ENCODE measurements around the gene PFN4.
A peak's percentile ranks its signal among the peaks of the same experiment; 100 is the strongest.

PFN4 gene

DNA sequence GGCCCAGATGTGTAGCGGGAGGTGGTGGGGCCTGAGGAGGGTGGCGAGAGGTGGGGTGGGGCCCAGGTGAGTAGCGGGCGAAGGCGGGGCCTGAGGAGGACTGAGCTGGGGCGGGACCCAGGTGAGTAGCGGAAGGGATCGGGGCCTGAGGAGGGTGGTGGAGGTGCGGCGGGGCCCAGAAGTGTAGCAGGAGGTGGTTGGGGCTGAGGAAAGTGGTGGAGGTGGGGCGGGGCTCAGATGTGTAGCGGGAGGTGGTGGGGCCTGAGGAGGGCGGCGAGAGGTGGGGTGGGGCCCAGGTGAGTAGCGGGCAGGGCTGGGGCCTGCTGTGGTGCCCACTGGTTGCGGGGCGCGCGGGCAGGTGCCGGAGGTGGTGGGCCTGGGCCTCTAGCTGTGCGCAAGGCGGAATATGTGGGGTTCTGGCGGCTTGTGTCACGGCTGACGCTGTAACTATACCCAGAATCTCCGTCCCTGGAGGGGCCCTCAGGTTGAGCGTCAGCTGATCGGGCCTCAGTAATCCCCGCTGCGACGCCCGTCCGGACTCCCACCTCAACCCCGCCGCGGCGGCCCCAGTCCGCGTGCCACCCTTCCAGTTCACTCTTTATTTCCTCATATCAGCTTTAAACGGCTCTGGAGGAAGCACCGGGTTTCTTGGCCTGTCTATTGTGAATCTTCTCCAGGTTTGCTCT, 46.1 kb downstream of the PFN4 start:
- DNase-seq, result no peak

DNA sequence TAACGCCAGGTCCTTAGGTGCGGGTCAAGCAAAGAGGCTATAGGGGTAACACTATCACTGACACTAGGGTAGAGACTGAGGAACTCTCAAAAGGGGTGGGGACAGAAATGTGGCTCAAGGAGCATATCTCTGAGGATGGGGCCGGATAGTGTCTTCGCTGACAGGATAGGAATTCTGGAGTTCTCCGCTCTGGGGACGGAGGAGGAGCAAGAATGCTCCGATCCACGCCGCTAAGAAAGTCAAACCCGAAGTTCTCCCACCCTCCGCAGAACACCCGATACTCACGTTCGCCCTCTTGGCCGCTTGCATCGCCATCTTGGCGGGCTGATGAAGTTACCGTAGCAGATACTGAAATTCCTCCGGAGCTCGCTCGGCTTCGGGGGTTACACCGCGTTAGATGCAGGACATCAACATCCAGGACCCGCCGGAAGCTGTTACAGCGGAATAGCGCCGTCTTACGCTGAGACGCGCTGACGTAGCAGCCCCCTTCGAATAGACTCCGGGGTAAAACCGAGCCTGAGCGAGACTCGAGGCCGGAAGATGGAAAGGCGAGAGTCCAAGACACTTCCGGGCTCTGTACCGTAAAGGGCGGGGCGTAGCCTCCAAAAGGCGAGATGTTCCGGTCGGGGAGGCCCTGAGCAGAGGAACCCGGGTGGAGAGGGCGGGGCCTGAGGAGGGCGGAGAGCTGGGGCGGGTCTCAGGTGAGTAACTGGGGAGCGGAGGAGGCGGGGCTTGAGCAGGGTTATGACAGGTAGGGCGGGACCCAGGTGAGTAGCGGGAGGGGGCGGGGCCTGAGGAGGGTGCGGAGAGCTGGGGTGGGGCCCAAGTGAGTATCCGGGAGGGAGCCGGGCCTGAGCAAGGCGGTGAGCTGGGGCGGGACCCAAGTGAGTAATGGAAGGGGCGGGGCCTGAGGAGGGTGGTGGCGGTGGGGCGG, 47.0 kb downstream of the PFN4 start, which contains the start of gene SF3B6:
TSS of gene SF3B6 (minus strand) at position 412 of the 934 bp plus-strand sequence. CDS start at position 315, 97 bp downstream.
- DNase-seq, result peak; percentile 99

- DNase-seq, result no peak
Measured at GRCh38 chr2:24075259-24075658, 47.9 kb downstream of the PFN4 start.

- DNase-seq, result no peak
Measured at GRCh38 chr2:24073816-24074215, 49.3 kb downstream of the PFN4 start.

- no peak for DNase-seq
Measured at GRCh38 chr2:24072259-24072658, 50.9 kb downstream of the PFN4 start.

DNA sequence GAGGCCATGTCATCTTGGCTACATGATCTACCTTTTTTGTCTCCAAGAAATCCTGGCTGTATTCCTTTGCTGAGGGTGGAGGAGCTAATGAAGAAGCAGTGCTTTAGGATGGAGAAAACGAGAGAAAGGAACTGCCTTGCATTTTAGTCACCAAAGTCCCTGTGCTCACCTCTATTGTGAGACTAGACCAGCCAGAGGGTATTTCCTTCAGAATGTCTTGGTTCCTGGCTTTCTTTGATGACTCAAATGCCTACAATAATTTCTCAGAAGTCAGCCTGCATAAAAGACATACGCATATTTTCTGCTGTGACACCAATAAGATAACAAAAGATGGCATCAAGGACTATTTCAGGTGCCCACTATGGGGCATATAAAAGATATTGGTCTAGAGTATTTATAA, 57.8 kb downstream of the PFN4 start:
- no peak for DNase-seq
